GM21367 (cell line): Measurements from ENCODE around the gene ANKFY1.
"Not testable (repeated sequence)": the region's sequence is repeated elsewhere in the genome, so short reads cannot be mapped to it uniquely, and the experiment has no call there.

Experiments used
- ATAC-seq: cut with Tn5 transposase; IDR thresholded peaks from one replicate; pipeline ENCODE4 v1.9.1; 2021; ENCODE audit not compliant: unreplicated experiment

Gene ANKFY1

GRCh38 chr17:4262703-4263102, 1.1 kb downstream of the ANKFY1 start:
- ATAC-seq = no peak

GRCh38 chr17:4261452-4261851, 2.3 kb downstream of the ANKFY1 start:
- no peak for ATAC-seq

GRCh38 chr17:4258867-4259266, 4.9 kb downstream of the ANKFY1 start:
- no peak for ATAC-seq

GRCh38 chr17:4256952-4257351, 6.8 kb downstream of the ANKFY1 start:
- no peak for ATAC-seq

GRCh38 chr17:4255271-4255670, 8.5 kb downstream of the ANKFY1 start:
- ATAC-seq = not testable (repeated sequence)

- no peak for ATAC-seq
Observed at GRCh38 chr17:4250887-4251286, 12.9 kb downstream of the ANKFY1 start.

GRCh38 chr17:4249452-4250029, 14.2 kb downstream of the ANKFY1 start:
- ATAC-seq = no peak

GRCh38 chr17:4248504-4249277, 15.1 kb downstream of the ANKFY1 start:
- no peak for ATAC-seq

- ATAC-seq = no peak
Observed at GRCh38 chr17:4247971-4248388, 15.8 kb downstream of the ANKFY1 start.

GRCh38 chr17:4247361-4247970, 16.3 kb downstream of the ANKFY1 start:
- ATAC-seq = no peak

- no peak for ATAC-seq
Observed at GRCh38 chr17:4246674-4247073, 17.1 kb downstream of the ANKFY1 start.

- ATAC-seq = no peak
Observed at GRCh38 chr17:4241535-4241934, 22.2 kb downstream of the ANKFY1 start.

GRCh38 chr17:4236456-4236855, 27.3 kb downstream of the ANKFY1 start:
- no peak for ATAC-seq

GRCh38 chr17:4235372-4236279, 28.2 kb downstream of the ANKFY1 start:
- no peak for ATAC-seq

- no peak for ATAC-seq
Observed at GRCh38 chr17:4234401-4234800, 29.4 kb downstream of the ANKFY1 start.

- ATAC-seq = no peak
Observed at GRCh38 chr17:4233668-4234258, 30.0 kb downstream of the ANKFY1 start.

GRCh38 chr17:4232168-4232813, 31.5 kb downstream of the ANKFY1 start:
- ATAC-seq = no peak

GRCh38 chr17:4229627-4230541, 33.9 kb downstream of the ANKFY1 start:
- no peak for ATAC-seq

- ATAC-seq = no peak
Observed at GRCh38 chr17:4221899-4222659, 41.7 kb downstream of the ANKFY1 start.
